ENCODE results near the gene STK39. TPM values are rescaled to one million over a fixed set of nuclear protein-coding genes. Genes with fewer than 3 reads are reported as not detected.
A peak's percentile ranks its signal among the peaks of the same experiment; 100 is the strongest.

STK39 gene
- total RNA-seq, 1 experiment from 2014 or later = 22.5 TPM

GRCh38 chr2:168243061-168243460 lies 4.3 kb downstream of the STK39 start:
- no peak for DNase-seq (ENCODE audit: low read depth)

GRCh38 chr2:168241746-168242145 lies 5.6 kb downstream of the STK39 start:
- DNase-seq (ENCODE audit: low read depth) = no peak

DNA sequence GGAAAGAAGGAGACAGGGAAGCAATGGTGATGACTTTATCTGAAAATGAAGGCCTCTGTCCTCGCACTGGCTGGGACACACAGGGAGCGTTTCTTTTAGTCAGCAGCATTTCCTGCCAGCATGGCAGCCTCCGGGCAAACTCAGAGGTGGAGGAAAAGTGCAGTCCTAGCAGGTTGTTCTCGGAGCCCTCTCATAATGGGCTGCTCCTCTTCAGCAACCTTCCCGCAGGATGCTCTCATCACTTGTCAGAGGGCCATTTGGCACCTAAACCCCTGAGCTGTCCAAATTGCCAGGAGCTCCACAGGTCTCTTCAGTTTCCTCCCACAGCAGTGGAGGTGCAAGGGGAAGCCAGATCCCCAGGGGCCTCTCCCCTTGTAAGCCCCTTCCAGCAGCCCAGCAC lies 6.2 kb downstream of the STK39 start:
- DNase-seq (ENCODE audit: low read depth) = peak; percentile 4

GRCh38 chr2:168239281-168239680 lies 8.1 kb downstream of the STK39 start:
- DNase-seq (ENCODE audit: low read depth) = no peak

- no peak for DNase-seq (ENCODE audit: low read depth)
These were observed 9.7 kb downstream of the STK39 start for GRCh38 chr2:168237741-168238140.

- DNase-seq (ENCODE audit: low read depth) = no peak
These were observed 12.8 kb downstream of the STK39 start for GRCh38 chr2:168234407-168235085.

GRCh38 chr2:168233726-168234406 lies 13.5 kb downstream of the STK39 start:
- no peak for DNase-seq (ENCODE audit: low read depth)

GRCh38 chr2:168233166-168233565 lies 14.2 kb downstream of the STK39 start:
- DNase-seq (ENCODE audit: low read depth) = no peak

GRCh38 chr2:168231609-168232241 lies 15.7 kb downstream of the STK39 start:
- no peak for DNase-seq (ENCODE audit: low read depth)

DNA sequence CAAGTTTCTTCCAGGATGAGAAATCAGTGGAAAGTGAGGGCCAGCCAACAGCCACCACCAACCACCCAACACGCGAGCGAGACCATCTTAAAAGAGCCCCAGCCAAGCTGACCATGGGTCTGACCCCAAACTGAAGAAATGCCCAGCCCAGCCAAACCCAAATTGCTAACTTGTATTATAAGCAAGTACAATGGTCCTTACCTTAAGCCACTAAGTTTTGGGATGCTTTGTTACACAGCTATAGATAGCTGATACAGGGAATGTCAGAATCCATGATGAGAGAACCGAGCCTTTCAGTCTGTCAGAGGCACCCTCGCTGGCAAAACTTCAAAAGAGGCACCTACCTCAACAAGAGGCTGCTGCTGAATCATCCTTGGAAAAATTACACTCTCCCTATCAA lies 17.0 kb downstream of the STK39 start:
- no peak for DNase-seq (ENCODE audit: low read depth)

GRCh38 chr2:168224346-168224745 lies 23.0 kb downstream of the STK39 start:
- DNase-seq (ENCODE audit: low read depth) = no peak

DNA sequence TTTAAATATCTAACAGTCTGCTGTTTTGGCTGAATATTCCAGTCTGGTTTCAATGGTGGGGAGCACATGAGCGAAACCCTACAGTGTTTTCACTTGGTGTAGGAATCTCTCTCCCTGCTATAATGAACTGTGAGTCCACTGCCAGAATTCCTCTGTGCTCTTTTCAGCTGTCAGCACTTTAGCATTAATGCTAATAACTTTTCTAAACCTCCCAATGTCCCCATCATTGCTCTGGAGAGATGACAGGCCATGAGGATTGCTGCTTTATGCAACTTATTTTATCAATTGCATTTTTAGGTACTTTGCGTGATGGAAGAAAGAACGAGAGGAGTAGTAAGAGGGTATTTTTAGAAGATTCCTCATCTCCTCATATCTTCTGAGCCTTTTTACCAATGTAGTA lies 25.3 kb downstream of the STK39 start:
- DNase-seq (ENCODE audit: low read depth) = no peak

DNA sequence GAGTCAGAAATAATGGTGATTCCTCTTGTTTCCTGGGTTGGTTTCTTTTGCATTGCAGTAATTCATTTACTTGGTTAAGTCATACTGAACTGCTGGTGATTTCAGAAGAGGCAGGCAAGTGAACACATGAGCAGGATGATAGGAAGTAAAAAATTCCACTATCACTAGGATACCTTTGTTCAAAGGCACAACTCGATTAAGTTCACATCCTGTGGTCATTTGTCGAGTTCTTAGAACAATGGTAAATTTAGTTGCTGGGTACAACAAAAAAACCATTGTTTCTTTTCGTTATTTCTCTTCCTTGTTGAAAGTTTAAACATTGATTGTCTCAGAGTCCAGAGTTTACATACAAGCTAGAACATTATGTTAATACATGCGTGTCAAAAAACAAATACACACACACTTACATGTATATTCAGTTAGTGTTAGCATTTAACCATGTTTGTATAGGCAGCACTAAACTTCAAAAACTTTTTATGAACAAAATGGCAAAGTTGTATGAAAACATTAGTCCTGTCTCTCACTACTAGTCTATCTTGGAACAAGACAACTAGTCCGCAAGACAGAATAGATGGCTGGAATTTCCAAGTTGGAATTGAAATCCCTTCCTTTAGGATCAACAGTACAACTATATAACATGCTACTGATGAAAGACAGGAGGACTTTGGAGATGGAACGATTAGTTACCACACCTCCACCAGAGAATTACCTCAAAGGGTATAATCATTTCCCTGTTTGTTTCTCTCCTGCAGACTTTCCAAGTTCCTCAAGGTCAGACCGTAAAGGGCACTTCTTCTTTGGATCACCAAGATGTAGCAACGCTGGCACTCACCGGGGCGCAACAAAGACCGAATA lies 26.2 kb downstream of the STK39 start:
- no peak for DNase-seq (ENCODE audit: low read depth)

- no peak for DNase-seq (ENCODE audit: low read depth)
These were observed 29.5 kb downstream of the STK39 start for GRCh38 chr2:168217920-168218319.

DNA sequence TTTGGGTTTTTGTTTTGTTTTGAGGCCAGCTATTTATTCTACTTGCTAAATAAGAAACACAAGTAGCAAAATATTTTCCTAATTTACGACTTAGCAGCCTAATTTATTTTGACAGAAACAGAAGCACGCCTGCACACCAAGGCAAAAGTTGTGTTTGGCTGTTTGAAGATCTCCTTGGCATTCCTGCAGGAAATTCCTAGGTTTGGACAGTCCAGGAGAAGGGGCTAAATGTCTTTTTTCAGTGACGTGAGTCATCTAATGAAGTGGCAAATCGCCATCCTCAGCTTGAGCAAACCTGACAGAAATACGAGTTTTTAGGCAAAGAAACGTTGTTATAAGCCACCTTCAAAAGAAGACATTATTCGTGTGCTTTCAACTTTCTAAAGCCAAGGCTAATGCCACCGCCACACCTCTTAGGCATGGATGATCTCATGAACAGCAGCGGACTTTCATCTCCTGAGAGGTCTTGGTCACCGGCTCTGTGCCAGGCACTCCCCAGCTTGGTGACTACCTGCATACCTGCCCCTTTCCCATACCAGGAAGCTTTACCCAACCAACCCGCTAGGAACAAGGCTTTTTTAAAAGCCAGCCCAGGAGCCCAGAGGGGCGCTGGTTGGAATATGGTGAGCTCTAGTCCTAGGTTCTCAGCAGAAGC lies 30.9 kb downstream of the STK39 start:
- no peak for DNase-seq (ENCODE audit: low read depth)

GRCh38 chr2:168215813-168216212 lies 31.6 kb downstream of the STK39 start:
- DNase-seq (ENCODE audit: low read depth) = no peak

DNA sequence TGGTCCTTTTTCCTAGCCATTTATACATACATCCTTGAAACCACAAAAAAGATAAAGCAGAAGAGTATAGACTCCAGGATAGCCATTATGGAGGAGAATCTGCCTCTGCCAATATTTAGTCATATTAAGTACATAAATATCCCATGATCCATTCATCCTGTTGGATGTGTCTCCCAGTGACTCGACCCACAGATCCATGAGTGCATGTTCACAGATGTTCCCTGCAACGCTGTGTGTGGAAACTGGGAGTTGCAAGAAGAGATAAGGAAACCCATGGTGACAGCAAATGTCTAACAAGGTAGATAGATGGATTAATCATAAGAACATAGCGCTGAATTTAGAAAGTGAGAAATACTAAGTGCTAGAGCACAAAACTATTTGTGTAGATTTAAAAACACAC lies 34.5 kb downstream of the STK39 start:
- peak; percentile 47 for DNase-seq (ENCODE audit: low read depth)

- DNase-seq (ENCODE audit: low read depth) = no peak
These were observed 35.2 kb downstream of the STK39 start for GRCh38 chr2:168212167-168212566.

- no peak for DNase-seq (ENCODE audit: low read depth)
These were observed 35.7 kb downstream of the STK39 start for GRCh38 chr2:168211664-168212163.

DNA sequence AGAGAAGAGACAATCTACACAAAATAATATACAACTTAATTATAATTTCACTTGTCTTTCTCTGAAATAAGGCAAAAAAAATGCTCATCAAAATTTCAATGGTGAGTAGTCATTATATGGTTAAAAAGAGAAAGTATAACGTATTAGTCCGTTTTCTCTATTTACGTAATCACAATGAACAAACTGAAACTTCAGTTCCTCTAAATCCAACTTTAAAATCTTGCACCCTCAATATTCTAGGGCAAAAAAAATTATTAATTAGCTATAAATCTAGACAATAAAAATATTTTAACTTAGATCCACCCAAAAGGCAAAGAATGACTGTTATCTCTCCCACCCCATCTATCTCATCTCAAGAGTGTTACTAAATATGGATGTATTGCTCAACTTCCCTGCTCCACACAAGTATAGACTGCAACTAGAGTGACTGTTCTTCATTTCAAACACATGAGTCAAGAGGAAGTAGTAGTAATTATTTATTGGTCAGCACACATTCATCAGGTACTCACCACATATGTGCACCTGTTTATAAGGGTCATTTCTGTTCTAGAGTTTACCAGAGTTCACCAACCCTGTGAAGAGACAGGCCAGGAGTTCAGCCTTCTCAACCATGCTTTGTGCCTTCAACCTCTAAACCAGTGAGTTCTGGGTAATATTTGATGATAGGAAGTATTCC lies 36.4 kb downstream of the STK39 start:
- peak; percentile 75 for DNase-seq (ENCODE audit: low read depth)
